ENCODE results near the gene SLMAP. TPM values are rescaled to one million over a fixed set of nuclear protein-coding genes. Genes with fewer than 3 reads are reported as not detected.

The SLMAP gene
- total RNA-seq, 4 donors from 2014 or later: 81.1 to 113 (median 97.1) TPM

- no peak for TF ChIP-seq POLR2A (IDR thresholded peaks at IDR 0.05)
- no peak for TF ChIP-seq CTCF (IDR thresholded peaks at IDR 0.05 in 4 of 5, conservative IDR thresholded peaks at IDR 0.05 in 1 of 5)
- in situ Hi-C loops (cut with MboI; ENCODE audit: low sequenced_read_pairs in 4 of 4) (no loop called here), intact Hi-C loops (cut with DNase I; ENCODE audit: low total_unique reads) (no loop called here)
These were observed 92.1 kb downstream of the SLMAP start for GRCh38 chr3:57848177-57848738.

GRCh38 chr3:57851304-57851703, 95.2 kb downstream of the SLMAP start:
- intact Hi-C loops (cut with DNase I; ENCODE audit: low total_unique reads): no loop called here
- H3K27ac ChIP-seq: no peak overlapping the region
- ATAC-seq (no peak), DNase-seq (no peak)
- H3K9me3 ChIP-seq: no peaks in the 10 kb centered on the region
- H3K4me1 ChIP-seq: no peaks in the 10 kb centered on the region
- H3K27me3 ChIP-seq: no peaks in the 10 kb centered on the region
- H3K4me3 ChIP-seq: no peak overlapping the region
- H3K36me3 ChIP-seq: peaks cover 0 to 21% of the 10 kb centered on the region in 2 donors
- in situ Hi-C loops (cut with MboI; ENCODE audit: low sequenced_read_pairs in 4 of 4): no loop called here
- TF ChIP-seq POLR2A (IDR thresholded peaks at IDR 0.05): no peak
- TF ChIP-seq CTCF (IDR thresholded peaks at IDR 0.05 in 4 of 5, conservative IDR thresholded peaks at IDR 0.05 in 1 of 5): no peak

More at GRCh38 chr3:57848177-57848738, 92.1 kb downstream of the SLMAP start:
- H3K9me3 ChIP-seq: no peaks in the 10 kb centered on the region
- no peak overlapping the region for H3K4me3 ChIP-seq
- peaks cover 0 to 19% of the 10 kb centered on the region in 2 donors for H3K36me3 ChIP-seq
- no peaks in the 10 kb centered on the region for H3K4me1 ChIP-seq
- H3K27me3 ChIP-seq: no peaks in the 10 kb centered on the region
- no peak for ATAC-seq
- no peak for DNase-seq
- no peak overlapping the region for H3K27ac ChIP-seq

GRCh38 chr3:57852896-57853295, 96.8 kb downstream of the SLMAP start:
- peaks cover 0 to 31% of the 10 kb centered on the region in 2 donors for H3K36me3 ChIP-seq
- in situ Hi-C loops (cut with MboI; ENCODE audit: low sequenced_read_pairs in 4 of 4) (no loop called here), intact Hi-C loops (cut with DNase I; ENCODE audit: low total_unique reads) (no loop called here)
- TF ChIP-seq CTCF (IDR thresholded peaks at IDR 0.05 in 4 of 5, conservative IDR thresholded peaks at IDR 0.05 in 1 of 5) (no peak), POLR2A (IDR thresholded peaks at IDR 0.05) (no peak)
- no peaks in the 10 kb centered on the region for H3K27me3 ChIP-seq
- DNase-seq (no peak), ATAC-seq (no peak)
- H3K27ac ChIP-seq: no peak overlapping the region
- no peaks in the 10 kb centered on the region for H3K9me3 ChIP-seq
- no peaks in the 10 kb centered on the region for H3K4me1 ChIP-seq
- H3K4me3 ChIP-seq: no peak overlapping the region

- intact Hi-C loops (cut with DNase I; ENCODE audit: low total_unique reads): no loop called here
- in situ Hi-C loops (cut with MboI; ENCODE audit: low sequenced_read_pairs in 4 of 4): no loop called here
- DNase-seq: no peak
These were observed 99.2 kb downstream of the SLMAP start for GRCh38 chr3:57855281-57855680.

More at GRCh38 chr3:57855281-57855680, 99.2 kb downstream of the SLMAP start:
- Histone ChIP-seq H3K36me3 (peaks cover 0 to 37% of the 10 kb centered on the region in 2 donors), H3K9me3 (no peaks in the 10 kb centered on the region), H3K27ac (no peak overlapping the region), H3K27me3 (no peaks in the 10 kb centered on the region), H3K4me3 (no peak overlapping the region), H3K4me1 (no peaks in the 10 kb centered on the region)
- ATAC-seq: no peak
- TF ChIP-seq CTCF (IDR thresholded peaks at IDR 0.05 in 4 of 5, conservative IDR thresholded peaks at IDR 0.05 in 1 of 5) (no peak), POLR2A (IDR thresholded peaks at IDR 0.05) (no peak)
